ENCODE results near the gene EFCAB12.

Gene EFCAB12

GRCh38 chr3:129442947-129443346 is 14.5 kb upstream of the EFCAB12 start:
- no peak for DNase-seq

- peak in 1 of 14 donors; percentile 35 for DNase-seq
Measured at GRCh38 chr3:129442486-129442885, 14.1 kb upstream of the EFCAB12 start.

- peak in 6 of 14 donors; percentile 4 to 93 (median 31) for DNase-seq
Measured at GRCh38 chr3:129441782-129442181, 13.3 kb upstream of the EFCAB12 start.

DNA sequence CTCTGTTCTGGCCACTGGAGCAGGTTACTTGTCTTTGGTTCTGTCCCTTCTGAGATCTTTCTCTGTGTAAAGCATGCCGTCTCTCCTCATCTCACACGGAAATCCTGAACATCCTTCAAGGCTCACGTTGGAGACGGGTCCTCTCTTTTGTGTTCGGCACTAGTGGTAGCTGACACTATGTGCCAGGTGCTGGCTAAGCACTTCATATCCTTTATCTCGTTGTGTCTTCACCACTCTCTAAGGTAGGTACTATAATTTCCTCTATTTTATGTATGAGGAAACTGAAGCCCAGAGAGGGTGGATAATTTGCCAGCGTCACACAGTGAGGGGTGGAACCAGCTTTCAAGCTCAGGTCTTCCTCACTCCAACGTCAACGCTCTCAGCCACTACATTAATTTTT is 12.8 kb upstream of the EFCAB12 start:
- DNase-seq, result peak in 1 of 14 donors; percentile 52

DNA sequence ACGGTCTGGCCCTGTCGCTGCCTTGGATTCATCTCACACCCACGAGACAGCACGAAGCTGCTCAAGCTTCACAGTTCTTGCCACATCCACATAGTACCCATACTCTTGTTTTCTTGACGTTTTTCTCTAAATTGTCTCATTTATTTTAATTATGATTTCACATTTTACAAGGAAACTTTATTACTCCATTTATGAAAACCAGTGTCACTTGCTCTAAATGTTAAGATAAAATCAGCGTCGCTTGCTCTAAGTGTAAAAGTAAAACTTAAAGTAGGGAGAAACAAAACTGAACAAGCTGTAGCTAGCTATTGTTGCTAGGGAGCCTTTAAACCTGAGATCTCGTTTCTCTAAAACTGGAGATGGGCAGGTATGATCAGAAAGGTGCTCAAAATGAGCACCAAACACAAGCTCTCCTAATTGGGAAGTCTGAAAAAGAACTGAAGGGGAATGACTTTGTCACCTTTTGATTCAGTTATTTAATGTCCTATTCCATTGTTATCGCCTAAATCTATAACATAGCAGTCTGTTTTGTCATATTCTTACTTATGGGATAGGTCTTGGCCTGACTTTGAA is 12.3 kb upstream of the EFCAB12 start:
- DNase-seq, result peak in 1 of 14 donors; percentile 34

- DNase-seq, result peak; percentile 85 to 98 (median 96)
Measured at GRCh38 chr3:129439817-129440617, 11.6 kb upstream of the EFCAB12 start, which contains the start of the genes IFT122 and MBD4. TSS of gene IFT122 (plus strand) at chr3:129440224. CDS start at chr3:129440331, 107 bp downstream. TSS of gene MBD4 (minus strand) at chr3:129439948. CDS start at chr3:129439833, 115 bp downstream.

DNA sequence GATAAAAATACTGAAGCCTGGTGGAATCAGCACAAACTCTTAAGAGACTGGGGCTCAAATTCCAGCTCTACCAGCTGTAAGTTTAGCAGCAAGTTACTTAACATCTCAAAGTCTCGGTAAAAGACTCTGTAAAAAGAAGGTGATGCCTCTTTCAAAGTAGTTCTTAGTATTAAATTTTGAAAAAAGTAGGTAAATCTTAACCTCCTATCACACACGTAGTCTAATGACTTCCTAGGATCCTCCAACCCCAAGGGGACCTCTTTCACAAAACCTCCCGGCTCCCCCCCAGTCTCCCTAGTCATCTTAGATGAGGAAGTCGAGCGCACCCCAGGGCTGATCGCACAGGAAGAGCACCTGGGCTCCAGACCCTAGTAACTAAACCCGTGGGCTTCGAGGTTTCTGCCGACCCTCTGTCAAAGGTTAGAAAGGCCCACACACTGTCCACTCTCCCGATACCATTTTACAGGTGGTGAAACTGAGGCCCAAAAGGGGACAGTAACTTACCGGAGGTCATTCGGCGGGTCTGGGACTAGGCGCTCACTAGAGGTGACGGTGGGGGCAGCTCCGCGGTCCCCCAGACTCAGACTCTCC is 10.9 kb upstream of the EFCAB12 start:
- DNase-seq, result no peak

GRCh38 chr3:129435367-129435766 is 6.9 kb upstream of the EFCAB12 start:
- DNase-seq, result no peak

DNA sequence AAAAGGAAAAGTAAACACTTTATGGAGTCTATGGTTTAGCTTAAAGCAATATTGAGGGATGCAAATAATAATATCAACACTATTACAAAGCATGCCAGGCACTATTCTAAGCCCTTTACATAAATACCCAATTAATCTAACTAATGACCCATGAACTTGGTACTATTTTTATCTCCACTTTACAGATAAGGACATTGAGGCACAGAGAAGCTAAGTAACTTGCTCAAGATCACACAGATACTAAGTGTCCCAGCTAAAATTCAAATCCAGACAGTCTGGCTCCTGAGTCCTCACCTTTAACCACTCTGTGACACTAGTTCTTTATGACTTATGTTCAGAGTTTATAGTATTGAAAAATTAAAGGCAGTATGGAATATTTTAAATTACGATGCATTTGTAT is 5.7 kb upstream of the EFCAB12 start:
- no peak for DNase-seq

DNA sequence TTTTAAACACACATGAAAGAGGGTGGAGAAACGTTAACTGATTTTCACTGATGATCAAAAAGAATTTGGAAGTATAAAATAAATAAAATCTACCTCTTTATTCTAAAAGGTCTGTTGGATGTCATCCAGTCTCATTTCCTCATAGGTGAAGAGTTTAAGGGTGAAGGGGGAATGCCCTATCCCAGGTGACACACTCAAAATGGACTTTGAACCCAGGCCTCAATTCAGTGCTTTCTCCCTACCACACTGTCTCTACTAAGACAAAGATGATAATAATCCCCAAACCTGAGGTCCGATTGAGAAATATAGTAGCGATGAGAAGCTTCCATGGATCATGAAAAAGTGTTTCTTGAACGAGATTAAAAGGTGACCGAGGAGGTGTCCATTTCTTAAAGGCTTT is 5.1 kb upstream of the EFCAB12 start:
- no peak for DNase-seq

DNA sequence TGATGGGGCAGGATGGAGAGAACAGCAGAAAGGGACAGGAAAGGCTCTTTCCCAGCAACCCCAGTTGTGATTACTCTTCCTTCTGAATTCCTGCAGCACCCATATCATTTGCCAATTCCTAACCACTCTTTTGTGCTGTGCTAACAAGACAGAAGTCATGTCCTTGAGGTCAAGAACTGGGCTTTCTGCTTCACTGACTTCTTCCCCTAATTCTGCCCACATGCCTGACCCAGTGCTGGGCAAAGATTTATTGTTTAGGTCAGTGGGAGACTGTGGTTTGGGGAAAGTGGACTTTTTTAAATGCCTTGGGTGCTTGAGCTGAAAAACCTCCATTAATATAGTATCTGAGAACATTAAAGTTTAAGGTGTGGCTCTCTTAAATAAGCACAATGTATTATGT is 4.2 kb upstream of the EFCAB12 start:
- no peak for DNase-seq

DNA sequence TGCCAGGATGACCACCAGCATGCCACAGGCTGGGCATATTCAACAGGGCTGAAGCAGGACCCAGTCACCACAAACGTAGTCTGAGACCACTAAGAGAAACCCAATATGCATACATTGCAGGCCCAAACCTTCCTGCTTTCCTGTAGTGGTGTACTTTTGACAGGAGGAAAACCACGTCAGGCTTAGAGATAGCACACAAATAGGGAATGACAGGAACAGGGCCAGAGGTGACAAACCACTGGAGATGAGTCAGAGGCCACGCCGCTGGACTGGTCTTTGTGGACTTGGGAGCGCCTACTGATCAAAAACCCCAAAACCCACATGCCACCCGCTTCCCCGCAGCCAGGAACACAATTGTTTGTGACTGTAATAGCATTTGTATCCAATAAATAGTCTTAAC is 3.6 kb upstream of the EFCAB12 start:
- no peak for DNase-seq

DNA sequence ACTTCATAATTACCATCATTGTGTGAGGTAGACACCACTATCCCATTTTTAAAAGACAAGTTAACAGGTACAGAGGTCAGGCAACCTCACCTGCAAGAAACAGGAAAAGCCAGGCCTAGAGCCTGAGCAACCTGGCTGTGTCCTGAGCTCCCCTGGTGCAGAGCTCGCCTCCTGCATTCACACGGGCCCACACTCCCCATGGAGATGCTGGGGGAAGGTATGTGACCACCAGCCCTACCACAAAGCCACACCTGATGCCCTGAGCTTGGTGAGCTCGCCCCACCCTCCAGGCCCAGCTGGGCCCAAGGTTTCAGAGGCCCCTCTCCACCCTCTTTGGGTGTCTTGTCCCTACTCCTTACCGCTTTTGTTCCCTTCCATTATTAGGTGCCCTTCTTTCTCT is 1.2 kb upstream of the EFCAB12 start:
- no peak for DNase-seq

GRCh38 chr3:129429080-129429451 is 630 bp upstream of the EFCAB12 start:
- DNase-seq, result no peak

- no peak for DNase-seq
Measured at GRCh38 chr3:129428007-129428375, 445 bp downstream of the EFCAB12 start.

- no peak for DNase-seq
Measured at GRCh38 chr3:129425619-129426018, 2.8 kb downstream of the EFCAB12 start.

- no peak for DNase-seq
Measured at GRCh38 chr3:129425213-129425612, 3.2 kb downstream of the EFCAB12 start.

GRCh38 chr3:129424185-129424841 is 4.1 kb downstream of the EFCAB12 start:
- DNase-seq, result no peak

DNA sequence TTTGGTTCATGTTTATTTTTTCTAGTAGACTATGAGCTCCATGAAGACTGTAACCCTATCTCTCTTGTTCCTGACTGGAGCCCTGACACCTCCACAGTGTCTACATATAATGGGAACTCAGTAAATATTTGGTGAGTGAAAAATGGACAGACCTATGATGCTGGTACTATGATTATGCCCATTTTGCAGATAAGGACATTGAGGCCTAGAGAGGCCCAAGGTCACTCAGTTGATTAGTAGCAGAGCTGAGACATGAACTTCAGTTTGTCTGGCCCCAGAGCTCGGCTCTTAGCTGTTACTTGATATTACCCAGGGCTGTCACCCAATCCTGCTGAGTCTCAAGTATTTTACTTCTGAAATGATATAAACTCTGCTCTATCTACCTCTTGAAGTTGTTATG is 5.5 kb downstream of the EFCAB12 start:
- no peak for DNase-seq

GRCh38 chr3:129421988-129422745 is 6.3 kb downstream of the EFCAB12 start:
- no peak for DNase-seq

DNA sequence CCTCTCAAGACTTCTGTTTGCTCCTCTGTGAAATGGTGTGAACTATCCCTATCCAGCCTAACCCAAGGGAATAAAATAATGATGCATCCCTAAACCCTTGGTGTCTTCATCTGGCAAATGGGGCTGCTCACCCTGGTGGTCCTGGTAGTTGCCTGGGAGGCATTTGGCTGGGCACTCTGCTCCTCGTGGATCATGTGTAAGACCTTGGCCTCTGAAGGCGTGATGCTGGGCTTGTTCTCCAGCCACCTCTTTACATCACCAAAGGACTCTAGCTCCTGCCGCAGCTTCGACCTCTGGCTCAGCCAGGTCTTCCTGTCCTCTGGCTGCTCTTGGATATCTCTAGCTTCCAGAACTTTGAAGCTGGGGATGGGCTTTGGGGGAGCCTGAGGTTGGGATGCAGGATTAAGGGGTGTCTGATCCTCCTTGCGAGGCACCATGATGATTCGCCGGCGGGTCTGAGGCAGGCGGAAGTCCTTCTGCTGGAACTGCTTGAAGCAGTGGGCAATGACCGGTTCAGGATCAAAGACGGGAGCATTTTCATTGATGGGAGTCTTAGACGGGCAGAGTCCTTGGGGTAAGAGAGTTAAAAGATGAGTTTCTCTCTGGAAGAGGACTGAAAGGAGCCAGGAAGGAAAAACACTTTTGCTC is 7.1 kb downstream of the EFCAB12 start:
- no peak for DNase-seq

- DNase-seq, result no peak
Measured at GRCh38 chr3:129419476-129419875, 9.0 kb downstream of the EFCAB12 start.

All from C1 segment of cervical spinal cord (tissue), 14 donors.